ENCODE data around the gene SLC35F1.
"Not testable (repeated sequence)": the region's sequence is repeated elsewhere in the genome, so short reads cannot be mapped to it uniquely, and the experiment has no call there.

SLC35F1 gene

DNA sequence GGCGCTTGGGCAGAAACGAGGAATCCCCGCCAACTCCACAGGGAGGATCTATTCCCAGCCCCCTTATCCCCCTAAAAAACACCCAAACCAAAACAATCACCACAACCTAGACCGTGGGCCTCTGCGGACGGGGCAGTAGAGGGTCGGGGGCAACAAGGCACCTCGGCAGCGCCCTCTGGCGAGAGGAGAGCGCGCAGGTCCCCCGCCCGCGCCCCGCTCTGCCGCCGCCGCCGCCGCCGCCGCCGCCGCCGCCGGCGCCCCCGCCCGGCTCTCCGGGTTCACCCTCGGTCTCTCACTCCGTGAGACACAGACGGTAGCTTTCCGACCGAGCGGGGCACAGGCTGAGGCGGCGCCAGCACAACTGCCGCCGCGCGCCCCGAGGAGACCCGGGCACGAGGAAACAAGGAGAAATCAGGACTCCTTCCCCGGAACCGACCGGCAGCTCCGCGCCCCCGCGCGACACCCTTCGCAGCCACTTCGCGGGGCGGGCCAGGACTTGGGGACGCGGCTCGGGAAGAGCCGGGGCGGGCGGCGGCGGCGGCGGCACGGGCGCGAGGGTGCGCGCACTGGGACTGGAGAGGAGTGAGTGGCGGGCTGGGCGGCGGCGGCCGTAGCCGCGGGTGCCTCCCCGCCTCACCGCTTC is at the start of gene SLC35F1:
Gene SLC35F1, plus strand, starts transcription at position 307 of the 643 bp plus-strand sequence.
- in situ Hi-C loops (cut with MboI; ENCODE audit: low sequenced_read_pairs): no loop called here

DNA sequence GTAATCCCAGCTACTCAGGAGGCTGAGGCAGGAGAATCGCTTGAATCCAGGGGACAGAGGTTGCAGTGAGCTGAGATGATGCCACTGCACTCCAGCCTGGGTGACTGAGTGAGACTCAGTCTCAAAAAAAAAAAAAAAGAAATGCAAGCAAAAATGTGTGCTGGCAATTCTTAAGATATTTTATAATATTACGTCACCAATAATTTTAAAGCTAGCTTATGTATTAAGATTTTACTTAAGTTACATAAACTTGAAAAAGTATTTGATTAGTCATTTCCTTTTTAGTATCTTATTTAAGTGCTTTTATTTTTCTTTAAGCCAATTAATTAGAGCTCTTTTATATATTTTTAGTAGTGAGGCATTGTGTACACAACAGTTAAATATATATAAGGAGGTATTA is 48.5 kb upstream of the SLC35F1 start:
- in situ Hi-C loops (cut with MboI; ENCODE audit: low sequenced_read_pairs): not testable (repeated sequence)

DNA sequence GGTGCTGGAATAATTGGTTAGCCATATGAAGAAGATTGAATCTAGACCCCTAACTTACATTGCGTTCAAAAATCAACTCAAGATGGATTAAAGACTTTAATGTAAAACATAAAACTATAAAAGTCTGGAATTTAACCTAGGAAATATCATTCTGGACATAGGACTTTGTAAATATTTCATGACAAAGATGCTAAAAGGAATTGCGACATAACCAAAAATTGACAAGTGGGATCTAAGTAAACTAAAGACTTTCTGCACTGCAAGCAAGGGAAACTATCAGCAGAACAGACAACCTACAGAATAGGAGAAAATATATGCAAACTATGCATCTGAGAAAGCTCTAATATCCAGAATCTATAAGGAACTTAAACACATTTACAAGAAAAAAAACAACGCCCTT is 45.5 kb upstream of the SLC35F1 start:
- in situ Hi-C loops (cut with MboI; ENCODE audit: low sequenced_read_pairs): no loop called here

DNA sequence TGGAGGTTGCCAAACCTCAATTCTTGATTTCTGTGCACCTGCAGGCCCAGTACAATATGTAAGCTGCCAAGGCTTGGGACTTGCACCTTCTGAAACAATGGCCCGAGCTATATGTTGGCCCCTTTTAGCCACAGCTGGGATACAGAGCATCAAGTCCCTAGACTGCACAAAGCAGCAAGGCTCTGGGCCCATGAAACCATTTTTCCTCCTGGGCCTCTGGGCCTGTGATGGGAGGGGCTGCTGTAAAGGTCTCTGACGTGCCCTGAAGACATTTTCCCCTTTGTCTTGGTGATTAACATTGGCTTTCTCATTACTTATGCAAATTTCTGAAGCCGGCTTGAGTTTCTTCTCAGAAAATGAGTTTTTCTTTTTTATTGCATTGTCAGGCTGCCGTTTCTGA is 40.5 kb upstream of the SLC35F1 start:
- in situ Hi-C loops (cut with MboI; ENCODE audit: low sequenced_read_pairs): no loop called here

- in situ Hi-C loops (cut with MboI; ENCODE audit: low sequenced_read_pairs): no loop called here
These were observed 36.4 kb upstream of the SLC35F1 start for GRCh38 chr6:117870486-117871242.

DNA sequence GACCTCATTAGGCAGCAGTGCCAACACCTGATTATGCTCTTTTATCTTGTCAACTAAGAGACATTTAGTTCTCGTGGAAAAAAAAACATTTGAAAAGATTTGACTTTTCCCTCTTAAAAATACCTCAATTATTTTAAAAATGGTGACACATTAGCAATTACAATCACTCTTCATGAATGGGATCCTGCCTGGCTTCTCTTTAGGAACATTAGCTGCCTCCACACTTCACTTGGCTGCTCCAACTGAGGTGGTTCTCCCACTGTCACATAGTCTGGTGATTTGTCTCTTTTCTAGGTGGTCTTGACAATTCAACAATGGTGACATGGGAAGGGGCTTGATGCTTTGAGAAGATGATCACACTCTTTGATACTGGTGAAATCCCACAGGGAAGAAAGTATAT is 26.2 kb upstream of the SLC35F1 start:
- in situ Hi-C loops (cut with MboI; ENCODE audit: low sequenced_read_pairs): no loop called here

DNA sequence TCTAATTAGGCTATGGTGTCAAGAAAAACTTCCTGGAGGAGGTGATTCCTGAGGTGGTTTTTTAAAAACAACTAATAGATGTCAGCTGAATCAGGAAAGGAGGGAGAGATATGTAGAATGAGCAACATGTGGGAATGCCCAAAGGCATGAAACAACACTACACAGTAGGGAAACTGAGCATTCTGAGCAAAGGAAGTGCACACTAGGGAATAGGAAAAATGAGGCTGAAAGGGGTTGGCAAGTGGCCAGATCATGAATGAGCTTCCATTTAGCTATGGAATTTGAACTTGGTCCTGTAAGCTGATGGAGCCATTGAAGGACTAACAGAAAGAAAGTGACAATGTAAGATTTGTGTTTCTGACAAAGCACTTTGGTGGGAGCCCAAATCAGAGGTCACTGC is 16.9 kb upstream of the SLC35F1 start:
- in situ Hi-C loops (cut with MboI; ENCODE audit: low sequenced_read_pairs): no loop called here

DNA sequence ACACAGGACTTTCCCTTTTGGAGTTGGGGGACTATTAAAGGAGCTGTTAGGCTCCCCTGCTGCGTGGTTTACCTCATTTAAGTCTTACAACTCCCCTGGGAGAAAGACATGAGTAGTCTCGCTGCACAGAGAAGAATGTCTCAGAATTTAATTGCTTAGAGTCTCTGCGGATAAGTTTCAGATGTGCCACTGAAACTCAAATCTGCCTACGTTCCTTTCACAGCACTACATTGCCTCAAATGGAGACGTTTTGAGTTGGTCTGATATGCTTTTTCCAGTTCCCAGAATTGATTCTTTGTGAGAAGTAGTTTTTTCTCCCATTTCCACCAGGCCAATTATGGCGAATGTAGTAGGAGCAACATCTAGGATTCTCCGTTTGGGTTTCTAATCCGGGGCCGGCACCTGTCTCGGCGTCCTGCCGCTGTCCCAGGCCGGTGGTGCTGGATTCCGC is 532 bp upstream of the SLC35F1 start:
- in situ Hi-C loops (cut with MboI; ENCODE audit: low sequenced_read_pairs): no loop called here

DNA sequence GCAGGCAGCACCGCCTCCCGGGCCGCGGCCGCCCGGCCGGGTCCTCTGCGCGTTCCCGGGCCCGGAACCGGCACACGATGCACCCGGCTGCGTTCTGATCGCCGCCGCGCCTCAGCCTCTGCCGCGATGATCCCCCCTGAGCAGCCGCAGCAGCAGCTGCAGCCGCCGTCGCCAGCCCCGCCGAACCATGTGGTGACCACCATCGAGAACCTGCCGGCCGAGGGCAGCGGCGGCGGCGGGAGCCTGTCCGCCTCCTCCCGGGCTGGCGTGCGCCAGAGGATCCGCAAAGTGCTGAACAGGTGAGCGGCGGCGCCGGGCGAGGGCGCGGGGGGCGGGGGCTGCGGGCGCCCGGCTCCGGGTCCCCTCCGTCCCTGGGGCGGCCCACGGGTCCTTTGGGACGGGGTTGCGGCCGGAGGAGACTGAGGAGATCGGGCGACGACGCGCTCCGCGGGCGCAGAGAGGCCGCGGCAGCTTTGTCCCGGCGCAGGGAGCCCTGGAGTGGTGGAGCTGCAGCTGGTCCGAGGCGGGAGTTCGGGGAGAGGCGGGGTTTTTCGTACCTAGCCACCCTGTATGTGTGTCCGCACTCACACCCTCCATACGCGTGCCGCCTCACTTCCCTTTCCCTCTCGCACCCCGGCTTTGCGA is 659 bp downstream of the SLC35F1 start:
- in situ Hi-C loops (cut with MboI; ENCODE audit: low sequenced_read_pairs): no loop called here

- in situ Hi-C loops (cut with MboI; ENCODE audit: low sequenced_read_pairs): no loop called here
These were observed 1.4 kb downstream of the SLC35F1 start for GRCh38 chr6:117908246-117909068.

DNA sequence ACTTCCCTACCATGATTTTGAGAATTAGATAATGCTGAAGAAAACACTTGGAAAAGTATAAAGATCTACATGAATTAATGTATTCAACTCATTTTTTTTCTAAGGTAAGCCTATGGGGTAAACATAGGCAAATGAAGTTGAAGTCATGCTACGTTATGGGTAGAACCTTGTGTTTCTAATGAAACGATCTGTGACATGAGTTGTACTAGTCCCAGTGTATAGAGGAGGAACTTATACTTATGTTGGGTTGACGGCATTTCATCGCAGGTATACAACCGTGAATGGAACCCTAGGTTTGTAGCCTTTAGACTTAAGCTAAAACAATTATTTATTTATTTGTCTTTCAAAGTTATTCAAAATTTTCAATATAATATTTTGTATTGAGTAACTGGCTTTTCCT is 2.6 kb downstream of the SLC35F1 start:
- in situ Hi-C loops (cut with MboI; ENCODE audit: low sequenced_read_pairs): no loop called here

- in situ Hi-C loops (cut with MboI; ENCODE audit: low sequenced_read_pairs): no loop called here
These were observed 3.5 kb downstream of the SLC35F1 start for GRCh38 chr6:117910549-117910948.

GRCh38 chr6:117911150-117911549 is 4.1 kb downstream of the SLC35F1 start:
- in situ Hi-C loops (cut with MboI; ENCODE audit: low sequenced_read_pairs): no loop called here

DNA sequence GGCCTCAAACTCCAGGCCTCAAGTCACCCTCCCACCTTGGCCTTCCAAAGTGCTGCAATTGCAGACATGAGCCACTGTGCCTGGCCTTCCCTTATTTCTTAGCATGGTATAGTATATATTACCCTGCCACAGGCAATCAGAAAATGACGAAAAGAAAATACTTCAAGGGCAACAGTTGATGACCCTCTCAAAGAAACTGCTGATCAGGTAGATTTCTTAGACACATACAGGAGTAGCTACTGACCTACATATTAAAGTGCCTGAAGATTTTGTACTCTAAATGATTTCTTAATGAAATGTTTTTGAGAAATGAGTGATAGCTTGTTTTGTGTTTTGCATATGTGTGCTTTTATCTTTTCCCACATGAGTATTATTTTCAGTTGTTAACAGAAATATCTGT is 4.6 kb downstream of the SLC35F1 start:
- in situ Hi-C loops (cut with MboI; ENCODE audit: low sequenced_read_pairs): no loop called here

GRCh38 chr6:117915846-117916245 is 8.8 kb downstream of the SLC35F1 start:
- in situ Hi-C loops (cut with MboI; ENCODE audit: low sequenced_read_pairs): no loop called here

- in situ Hi-C loops (cut with MboI; ENCODE audit: low sequenced_read_pairs): no loop called here
These were observed 9.4 kb downstream of the SLC35F1 start for GRCh38 chr6:117916483-117916882.

GRCh38 chr6:117917176-117917575 is 10.1 kb downstream of the SLC35F1 start:
- in situ Hi-C loops (cut with MboI; ENCODE audit: low sequenced_read_pairs): no loop called here

DNA sequence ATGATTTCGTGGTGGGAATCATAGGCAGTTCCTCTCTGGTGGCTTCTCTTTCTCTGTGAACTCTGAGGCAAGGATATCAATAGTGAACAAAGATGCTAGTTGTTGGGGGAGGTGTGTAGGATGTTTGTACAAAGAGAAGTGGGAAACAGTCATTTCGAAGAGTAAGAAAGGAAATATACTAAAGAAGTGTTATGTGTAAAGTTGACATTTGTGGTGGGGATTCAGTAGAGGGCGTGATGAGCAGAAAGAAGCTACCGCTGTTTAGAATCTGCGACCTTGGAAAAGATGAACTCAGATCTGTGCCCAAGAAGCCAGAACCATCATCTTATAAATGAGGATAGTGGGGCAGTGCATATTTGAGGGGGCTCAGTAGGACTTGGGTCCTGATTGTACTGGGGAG is 11.4 kb downstream of the SLC35F1 start:
- in situ Hi-C loops (cut with MboI; ENCODE audit: low sequenced_read_pairs): no loop called here

DNA sequence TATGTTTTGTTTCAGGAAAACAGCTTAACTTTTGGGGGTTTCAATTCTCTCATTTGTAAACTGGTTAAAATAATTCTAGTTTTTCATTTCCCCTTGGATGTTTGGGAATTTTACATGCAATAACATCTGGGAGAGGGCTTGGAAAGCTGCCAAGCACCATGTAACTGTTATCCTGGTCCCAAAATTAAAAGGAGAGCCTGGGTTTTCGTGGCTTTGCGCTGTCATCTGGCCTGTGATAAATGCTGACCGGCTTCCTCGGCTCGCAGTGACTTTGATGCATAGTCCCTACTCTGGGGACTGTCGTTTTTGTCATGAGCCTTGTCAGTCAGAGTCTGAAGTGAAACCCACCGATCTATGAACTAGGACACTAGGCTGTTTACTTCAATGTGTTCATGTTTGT is 12.2 kb downstream of the SLC35F1 start:
- in situ Hi-C loops (cut with MboI; ENCODE audit: low sequenced_read_pairs): no loop called here

- in situ Hi-C loops (cut with MboI; ENCODE audit: low sequenced_read_pairs): no loop called here
These were observed 13.0 kb downstream of the SLC35F1 start for GRCh38 chr6:117919775-117920729.
